HG02623 (cell line): ENCODE measurements around the gene ETS1.
A peak's percentile ranks its signal among the peaks of the same experiment; 100 is the strongest.
"Not testable (repeated sequence)": the region's sequence is repeated elsewhere in the genome, so short reads cannot be mapped to it uniquely, and the experiment has no call there.

Experiments
- ATAC-seq: cut with Tn5 transposase; IDR thresholded peaks from one replicate; pipeline ENCODE4 v1.9.1; 2021; ENCODE audit warnings: moderate library complexity; ENCODE audit not compliant: unreplicated experiment

Gene ETS1

GRCh38 chr11:128469220-128469619 lies 118.1 kb downstream of the ETS1 start:
- peak; percentile 50 for ATAC-seq

DNA sequence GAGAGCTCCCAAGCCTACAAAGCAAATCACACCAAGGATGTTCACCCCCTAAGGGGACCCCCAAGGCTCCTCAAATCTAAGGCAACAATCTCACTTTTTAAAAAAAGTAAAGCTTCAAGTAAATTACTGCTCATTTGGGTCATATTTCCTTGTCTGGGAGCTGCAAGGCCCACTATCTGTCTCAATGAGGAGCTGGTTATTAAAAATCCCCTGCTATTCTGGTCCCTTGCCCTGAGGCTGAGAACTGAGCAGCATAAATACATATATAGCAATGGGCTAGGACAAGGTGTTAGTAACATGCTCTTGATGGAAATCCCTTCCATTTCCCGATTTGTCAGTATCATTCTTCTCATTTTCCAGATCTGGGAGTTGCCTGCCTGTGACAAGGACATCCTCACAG lies 119.2 kb downstream of the ETS1 start:
- no peak for ATAC-seq

DNA sequence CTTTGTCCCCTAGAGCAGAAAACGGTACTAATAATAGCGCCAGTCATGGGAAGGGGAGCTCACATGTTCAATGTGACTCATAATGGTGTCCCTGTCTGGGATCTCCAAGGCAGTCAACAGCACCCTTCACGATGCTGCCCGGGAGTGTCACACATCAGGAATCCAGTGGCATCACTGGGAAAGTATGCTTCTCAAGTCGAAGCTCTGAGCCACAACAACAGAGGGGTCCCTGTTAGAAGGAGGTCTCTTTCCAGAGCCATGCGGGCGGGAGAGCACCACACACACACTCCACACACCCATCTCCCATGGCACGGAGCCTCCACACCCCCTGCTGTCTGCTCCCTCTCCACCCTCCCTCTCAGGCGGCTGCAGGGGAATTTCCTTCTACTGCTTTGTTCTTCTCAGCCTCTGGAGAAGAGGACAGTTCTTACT lies 119.7 kb downstream of the ETS1 start:
- ATAC-seq = no peak

DNA sequence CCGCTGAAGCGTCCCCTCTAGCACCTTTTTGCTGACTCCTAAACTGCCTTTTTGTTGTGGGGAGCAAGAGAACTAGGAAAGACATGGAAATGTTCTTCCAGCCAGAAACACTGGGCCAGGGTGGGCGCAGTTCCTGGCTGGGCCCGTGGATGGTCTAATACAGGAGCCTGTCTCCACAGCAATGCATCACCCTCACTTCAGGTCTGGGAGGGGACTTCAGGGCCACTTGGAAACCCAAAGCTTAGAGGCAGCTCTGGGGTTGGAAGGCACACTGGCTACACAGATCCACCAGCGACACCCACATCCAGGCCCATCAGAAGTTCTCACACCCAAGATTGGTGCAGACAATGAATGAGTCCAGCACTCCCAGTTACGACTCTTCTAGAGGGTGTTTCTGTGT lies 120.3 kb downstream of the ETS1 start:
- ATAC-seq = no peak

DNA sequence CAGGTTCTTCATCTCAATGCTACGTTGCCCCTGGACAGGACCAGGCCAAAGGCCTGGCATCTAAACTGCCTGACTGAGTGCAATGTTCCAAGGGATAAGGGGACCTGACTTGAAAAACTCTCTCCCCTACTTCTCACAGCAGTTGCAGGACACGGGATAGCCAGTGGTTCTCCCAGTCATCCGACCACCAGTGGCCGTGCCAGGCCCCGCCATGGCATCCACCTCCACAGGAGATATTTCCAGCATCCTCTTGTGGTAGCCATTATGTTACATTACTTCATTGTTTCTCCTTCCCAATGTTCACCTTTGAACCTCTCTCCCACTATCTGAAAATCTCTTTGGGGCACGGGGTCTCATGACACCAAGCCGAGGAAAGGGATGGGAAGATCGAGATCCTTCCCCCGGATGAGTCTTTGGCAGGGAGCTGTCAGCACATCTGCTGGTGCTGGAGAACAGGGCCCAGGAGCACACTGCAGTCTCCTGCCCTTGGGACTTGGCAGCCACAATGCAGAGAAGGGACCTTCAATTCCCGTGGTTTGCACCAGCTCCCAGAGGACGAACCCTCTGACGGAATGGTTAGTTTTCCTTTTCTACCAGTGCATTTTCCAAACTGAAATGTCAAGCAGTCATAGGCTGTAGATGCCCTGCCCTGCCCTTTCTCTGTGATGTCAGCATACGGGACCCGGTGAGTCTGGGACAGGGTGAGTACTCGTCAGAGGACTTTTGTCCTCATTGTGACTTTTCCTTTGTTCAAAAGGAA lies 121.2 kb downstream of the ETS1 start:
- ATAC-seq = no peak

GRCh38 chr11:128465531-128465930 lies 121.8 kb downstream of the ETS1 start:
- no peak for ATAC-seq

DNA sequence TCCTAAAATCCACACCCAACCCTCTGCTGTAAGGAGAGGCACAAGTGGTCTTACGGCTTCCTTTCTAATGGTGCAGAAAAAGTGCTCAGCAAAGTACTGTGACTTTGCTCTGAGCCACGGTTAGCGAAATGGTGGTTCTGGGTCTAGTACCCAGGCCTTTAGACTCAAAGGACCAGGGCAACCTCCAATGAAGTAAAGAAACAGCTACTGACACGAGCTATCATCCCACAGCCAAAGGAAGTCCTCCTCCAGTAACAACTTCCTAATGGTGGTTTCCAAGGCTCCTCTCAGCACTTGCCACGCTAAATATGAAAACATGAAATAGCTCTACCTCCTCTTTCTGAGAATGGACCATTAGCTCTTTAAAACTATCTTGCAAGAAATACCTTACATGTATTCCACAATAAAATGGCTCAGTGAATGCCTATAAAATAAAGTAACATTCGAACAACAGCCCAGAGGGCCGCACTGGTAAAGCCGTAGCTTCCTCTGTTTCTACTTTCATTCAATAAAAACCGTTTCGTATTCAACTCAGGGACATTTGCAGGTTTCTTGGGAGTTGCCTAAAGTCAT lies 122.4 kb downstream of the ETS1 start:
- ATAC-seq = no peak

DNA sequence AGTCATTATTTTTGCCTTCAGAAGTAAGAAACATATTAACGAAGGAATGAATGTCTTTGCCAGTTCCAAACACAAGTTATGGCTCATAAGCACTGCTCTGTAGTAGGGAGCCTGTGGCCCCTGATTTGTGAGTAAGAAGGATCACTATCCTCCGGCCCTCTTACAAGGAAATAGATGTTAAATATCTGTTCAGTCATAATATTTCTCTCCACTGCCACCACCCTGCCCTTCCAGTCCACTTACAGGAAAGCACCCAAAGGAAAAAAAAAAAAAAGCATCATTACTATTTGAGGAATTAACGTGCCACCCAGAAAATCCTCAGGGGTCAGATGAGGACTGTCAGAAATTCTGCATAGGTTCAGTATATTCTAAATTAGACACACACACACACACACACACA lies 123.4 kb downstream of the ETS1 start:
- ATAC-seq = no peak

- ATAC-seq = no peak
Observed at GRCh38 chr11:128463371-128463829, 124.0 kb downstream of the ETS1 start.

DNA sequence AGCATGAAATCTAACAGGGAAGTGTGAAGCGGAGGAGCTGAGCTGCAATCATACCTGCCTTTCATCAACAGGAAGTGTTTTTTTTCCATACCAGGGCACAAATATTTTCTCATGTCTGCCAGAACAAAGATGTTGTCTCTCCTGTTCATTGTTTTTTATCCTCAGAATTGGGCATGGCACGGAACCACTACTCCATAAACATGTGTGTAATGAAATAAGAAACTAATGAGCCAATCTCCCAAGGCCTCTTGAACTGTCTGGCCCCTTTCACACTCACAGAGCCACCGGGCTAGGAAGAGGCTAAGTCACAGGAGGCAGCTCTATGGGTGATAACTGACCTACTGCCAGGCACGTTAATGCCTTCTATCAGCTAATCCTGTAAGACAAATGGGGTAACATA lies 124.4 kb downstream of the ETS1 start:
- ATAC-seq = no peak

GRCh38 chr11:128462189-128462588 lies 125.2 kb downstream of the ETS1 start:
- no peak for ATAC-seq

DNA sequence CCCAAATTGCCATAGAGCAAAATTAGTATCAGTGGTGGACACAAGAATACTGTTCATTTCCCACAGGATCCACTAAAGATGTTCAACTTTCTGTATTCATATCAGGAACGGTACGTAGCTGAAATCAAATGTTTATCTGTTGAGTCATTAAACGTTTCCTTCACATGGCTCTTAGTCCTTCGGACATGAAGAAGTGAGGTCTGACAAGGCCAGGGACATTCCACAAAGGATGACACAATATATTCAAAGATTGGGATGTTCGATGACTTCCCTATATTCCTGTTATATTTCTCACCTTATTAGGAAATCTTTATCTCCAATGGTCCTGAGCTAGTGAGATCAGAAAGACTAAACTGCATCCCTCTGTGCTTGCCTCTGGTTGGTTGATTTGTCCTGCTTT lies 129.0 kb downstream of the ETS1 start:
- ATAC-seq = no peak

- no peak for ATAC-seq
Observed at GRCh38 chr11:128457874-128458273, 129.5 kb downstream of the ETS1 start.

DNA sequence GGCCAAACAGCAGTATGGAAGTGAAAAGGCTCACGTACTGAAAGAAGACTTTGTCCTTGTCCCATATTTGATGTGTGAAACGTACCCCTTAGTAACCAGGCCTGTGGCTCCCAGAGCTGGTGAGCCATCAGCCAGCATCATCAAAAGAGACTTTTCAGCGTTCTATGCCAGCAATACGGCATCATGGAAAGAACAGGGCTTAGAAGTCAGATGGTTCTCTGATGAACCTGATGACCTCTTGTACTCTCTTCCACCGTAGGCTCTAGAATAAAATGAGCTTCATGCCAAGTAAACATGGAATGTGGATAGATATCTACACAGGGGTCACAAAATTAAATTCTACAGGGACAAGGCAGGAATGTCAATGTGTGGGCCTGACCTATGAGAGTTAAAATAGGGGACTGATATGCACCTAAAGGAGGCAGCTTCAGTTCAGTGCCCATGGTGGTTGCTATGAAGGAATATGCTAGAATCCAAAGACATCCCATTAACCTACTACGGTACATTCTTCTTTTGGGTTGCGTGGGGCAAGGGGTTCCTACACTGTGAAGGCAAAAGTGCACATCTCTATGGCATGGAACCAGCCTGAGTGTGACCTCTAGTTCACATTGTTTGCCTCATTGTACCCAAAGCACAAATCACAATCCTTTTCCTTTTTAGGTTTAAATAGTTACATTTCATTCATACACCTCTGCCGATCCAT lies 130.6 kb downstream of the ETS1 start:
- ATAC-seq = no peak

- ATAC-seq = no peak
Observed at GRCh38 chr11:128455766-128456165, 131.6 kb downstream of the ETS1 start.

DNA sequence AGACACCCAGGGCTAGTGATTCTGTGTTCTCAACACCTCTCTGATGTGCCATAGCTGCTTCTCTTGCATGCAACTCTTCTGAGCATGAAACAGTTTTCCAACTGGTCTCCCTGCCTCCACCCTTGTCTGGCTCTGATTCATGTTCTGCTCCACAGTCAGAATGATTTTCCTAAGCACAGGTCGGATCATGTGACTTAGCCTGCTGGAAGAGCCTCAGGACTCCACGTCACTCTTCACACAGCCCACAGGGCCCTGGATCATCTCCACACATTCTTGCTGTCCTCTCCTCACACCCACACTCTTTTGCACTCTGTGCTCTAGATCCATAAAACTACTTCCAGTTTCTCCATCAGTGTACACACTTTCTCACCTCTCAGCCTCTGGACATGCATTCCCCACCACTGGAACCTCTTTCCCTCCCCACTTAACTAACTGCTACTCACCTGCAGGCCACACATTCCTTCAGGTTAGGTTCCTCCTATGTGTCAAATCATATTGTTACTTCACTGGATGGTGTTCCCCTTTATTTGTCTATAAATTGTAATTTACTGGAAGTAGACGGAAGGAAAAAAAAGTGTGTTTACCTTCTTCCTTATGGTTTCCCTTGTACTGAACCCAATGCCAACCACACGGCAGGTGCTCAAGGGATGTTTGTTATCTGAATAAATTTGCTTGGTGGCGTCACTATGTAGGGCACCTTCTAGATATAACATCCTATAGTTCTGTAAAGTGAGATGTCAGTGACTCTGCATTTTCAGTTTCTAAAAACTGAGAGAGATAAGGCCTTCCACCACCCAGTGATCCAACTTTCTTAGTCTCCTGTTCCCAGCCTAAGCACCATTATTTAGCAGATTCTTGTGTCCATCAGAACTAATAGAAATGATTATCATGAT lies 133.7 kb downstream of the ETS1 start:
- ATAC-seq = no peak

- ATAC-seq = no peak
Observed at GRCh38 chr11:128451652-128452470, 135.5 kb downstream of the ETS1 start.

DNA sequence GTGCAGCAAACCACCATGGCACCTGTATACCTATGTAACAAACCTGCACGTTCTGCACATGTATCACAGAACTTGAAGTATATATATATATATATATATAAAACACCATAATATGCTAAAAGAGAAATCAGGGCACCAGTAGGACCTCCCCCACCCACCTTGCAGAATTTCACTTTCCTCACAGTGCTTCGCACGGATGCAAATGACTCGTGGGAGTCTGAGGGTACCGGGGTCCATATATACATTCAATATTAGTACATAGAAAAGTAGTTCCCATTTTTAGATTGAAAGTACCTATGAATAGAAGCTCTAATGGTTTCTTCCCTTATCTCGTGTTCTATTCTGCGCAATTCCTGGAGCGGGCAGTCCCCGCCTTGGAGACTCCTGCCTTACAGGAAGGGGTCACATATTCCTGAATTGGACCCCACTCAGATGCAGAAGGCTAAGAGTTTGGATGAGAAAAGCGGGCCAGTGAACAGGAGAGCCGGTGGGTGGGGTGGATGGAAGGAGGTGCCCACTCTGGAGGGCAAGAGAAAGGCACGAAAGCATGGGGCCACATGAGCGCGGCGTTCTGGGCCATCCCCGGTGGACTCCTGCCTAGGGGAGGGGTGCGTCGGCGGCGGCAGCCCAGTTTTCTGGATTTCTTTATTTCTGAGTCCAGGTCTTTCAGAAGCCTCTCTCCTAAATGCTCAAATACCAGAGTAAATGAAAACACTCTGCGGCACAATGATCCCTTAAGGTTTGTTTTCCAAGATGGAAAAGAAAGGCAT lies 136.3 kb downstream of the ETS1 start:
- no peak for ATAC-seq

GRCh38 chr11:128450425-128450824 lies 136.9 kb downstream of the ETS1 start:
- not testable (repeated sequence) for ATAC-seq
